Upper lobe of left lung (tissue), 6 donors: ENCODE data around the gene BBS1. TPM values are rescaled to one million over a fixed set of nuclear protein-coding genes. Genes with fewer than 3 reads are reported as not detected.

Experiments
- ATAC-seq, 2 donors: fragments of 200-7000 bp; cut with Tn5 transposase; one replicate each; pipeline ENCODE4 v1.9.1; 2022; ENCODE audit warnings: mild to moderate bottlenecking in 2 of 2, moderate library complexity in 2 of 2; ENCODE audit not compliant: low FRiP score in 2 of 2
- DNase-seq, 2 donors: peaks; one replicate each; pipeline ENCODE4 v3.0.0-alpha.2; 2019 to 2020
- H3K27ac ChIP-seq, 4 donors: fragments of 200-600 bp; sonication (generic); one replicate each; pipeline ENCODE4 v1.5.1; 2016 to 2019
- H3K27me3 ChIP-seq, 4 donors: fragments of 200-600 bp; sonication (generic); one replicate each; pipeline ENCODE4 v1.5.1; 2017 to 2019
- H3K36me3 ChIP-seq, 4 donors: fragments of 200-600 bp; sonication (generic); one replicate each; pipeline ENCODE4 v1.5.1; 2016 to 2019
- H3K4me1 ChIP-seq, 4 donors: fragments of 200-600 bp; sonication (generic); one replicate each; pipeline ENCODE4 v1.5.1; 2018 to 2019
- H3K4me3 ChIP-seq, 4 donors: fragments of 200-600 bp; sonication (generic); one replicate each; pipeline ENCODE4 v1.5.1; 2017 to 2019; ENCODE audit warnings: mild to moderate bottlenecking in 2 of 4, moderate library complexity in 1 of 4
- H3K9me3 ChIP-seq, 4 donors: fragments of 200-600 bp; sonication (generic); one replicate each; pipeline ENCODE4 v1.5.1; 2018 to 2019
- CTCF ChIP-seq, 6 experiments: fragments of 450-650 bp in 4 of 6; fragments of 200-600 bp in 2 of 6; sonication (generic) in 2 of 6; IDR thresholded peaks; one replicate each; pipeline ENCODE4 v1.5.1; 2016 to 2019; ENCODE audit warnings: antibody characterized with exemption in 6 of 6
- EP300 ChIP-seq, 4 donors: sonication (generic); formaldehyde crosslinking; IDR thresholded peaks; one replicate each; pipeline ENCODE4 v1.5.1; 2017; ENCODE audit warnings: antibody characterized with exemption in 4 of 4, control low read depth in 2 of 4
- POLR2A ChIP-seq, 4 donors: fragments of 450-650 bp; IDR thresholded peaks; one replicate each; pipeline ENCODE4 v1.5.1; 2016 to 2017; ENCODE audit warnings: antibody characterized with exemption in 4 of 4, mild to moderate bottlenecking in 2 of 4
- POLR2AphosphoS5 ChIP-seq, 2 donors: sonication (generic); formaldehyde crosslinking; IDR thresholded peaks; one replicate each; pipeline ENCODE4 v1.5.1; 2017; ENCODE audit warnings: antibody characterized with exemption in 2 of 2
- WGBS, 2 donors: methylation state at CpG; one replicate each; pipeline ENCODE4 v1.1.5; 2017 to 2018; 5-methylcytosine and 5-hydroxymethylcytosine counted together
- total RNA-seq, 6 donors: library from RNA; depleted of rRNA in 4 of 6; stranded (reverse); fragments of >200 nt in 4 of 6; gene quantifications; one replicate each; pipeline versions ENCODE4 v1.1.0 to v1.2.1, GENCODE V29; 2016 to 2021
- donor health status: DM: no; HTN: no; CAD: no; lungs with moderate emphysema.
- donor health status: DM: no; HTN: yes; CAD: no; lungs with severe emphysema.

Gene BBS1
- total RNA-seq, 6 donors from 2014 or later = 26.0 to 145 (median 44.8) TPM

- no peak for TF ChIP-seq POLR2A (IDR thresholded peaks at IDR 0.05)
- no peak for TF ChIP-seq POLR2AphosphoS5 (IDR thresholded peaks at IDR 0.05)
- no peak for TF ChIP-seq CTCF (IDR thresholded peaks at IDR 0.05)
- no peak for TF ChIP-seq EP300 (IDR thresholded peaks at IDR 0.05)
- peaks cover 8 to 11% (median 9%) of the 10 kb centered on the region in 4 donors for H3K4me1 ChIP-seq
- DNase-seq = peak in 1 of 2 donors; percentile 71
- no peaks in the 10 kb centered on the region for H3K9me3 ChIP-seq
- WGBS, 2 donors = 95% methylated on average over 24 of the region's 24 CpGs; no CpG with 5 or more reads in 1 of the 2 donors
- H3K36me3 ChIP-seq = no peaks in the 10 kb centered on the region
- H3K27me3 ChIP-seq = no peaks in the 10 kb centered on the region
- no peak overlapping the region for H3K27ac ChIP-seq
- H3K4me3 ChIP-seq = no peak overlapping the region
- no peak for ATAC-seq
These were observed 47.4 kb downstream of the BBS1 start for GRCh38 chr11:66557733-66558326.

- TF ChIP-seq POLR2A (IDR thresholded peaks at IDR 0.05) (no peak), CTCF (IDR thresholded peaks at IDR 0.05) (no peak), EP300 (IDR thresholded peaks at IDR 0.05) (no peak), POLR2AphosphoS5 (IDR thresholded peaks at IDR 0.05) (no peak)
- Histone ChIP-seq H3K27me3 (no peaks in the 10 kb centered on the region), H3K4me3 (peak overlapping the region in 1 of 4 donors; percentile 13), H3K36me3 (no peaks in the 10 kb centered on the region), H3K4me1 (peaks cover 8 to 11% (median 9%) of the 10 kb centered on the region in 4 donors), H3K27ac (no peak overlapping the region), H3K9me3 (no peaks in the 10 kb centered on the region)
- WGBS, 2 donors = 6 to 21% methylated on average over 9 to 30 of the region's 50 CpGs
- DNase-seq (peak in 1 of 2 donors; percentile 91), ATAC-seq (peak in 1 of 2 donors; percentile 60)
These were observed 48.9 kb downstream of the BBS1 start for GRCh38 chr11:66559142-66559865.

- WGBS, 2 donors = 77% methylated on average over 26 of the region's 27 CpGs; no CpG with 5 or more reads in 1 of the 2 donors
- H3K27ac ChIP-seq = no peak overlapping the region
These were observed 49.6 kb downstream of the BBS1 start for GRCh38 chr11:66559866-66560676.

More at GRCh38 chr11:66559866-66560676, 49.6 kb downstream of the BBS1 start:
- no peaks in the 10 kb centered on the region for H3K27me3 ChIP-seq
- H3K36me3 ChIP-seq = no peaks in the 10 kb centered on the region
- H3K4me3 ChIP-seq = no peak overlapping the region
- H3K9me3 ChIP-seq = no peaks in the 10 kb centered on the region
- DNase-seq (peak in 1 of 2 donors; percentile 75), ATAC-seq (no peak)
- H3K4me1 ChIP-seq = peaks cover 8 to 11% (median 9%) of the 10 kb centered on the region in 4 donors
- TF ChIP-seq POLR2AphosphoS5 (IDR thresholded peaks at IDR 0.05) = no peak
- no peak for TF ChIP-seq CTCF (IDR thresholded peaks at IDR 0.05)
